Peyer's patch (tissue), 4 donors: ENCODE results near the gene BCHE. TPM values are rescaled to one million over a fixed set of nuclear protein-coding genes. Genes with fewer than 3 reads are reported as not detected.

Experiments used
- DNase-seq, 3 donors: peaks; one replicate each; pipeline ENCODE4 v3.0.0-alpha.2; 2017 to 2019
- H3K27ac ChIP-seq, 4 donors: fragments of 200-600 bp; sonication (generic); one replicate each; pipeline ENCODE4 v1.5.1; 2016 to 2019
- H3K27me3 ChIP-seq, 2 donors: fragments of 200-600 bp; sonication (generic); one replicate each; pipeline ENCODE4 v1.5.1; 2019
- H3K36me3 ChIP-seq, 3 donors: fragments of 200-600 bp; sonication (generic); one replicate each; pipeline ENCODE4 v1.5.1; 2016 to 2019
- H3K4me1 ChIP-seq, 4 donors: fragments of 200-600 bp; sonication (generic); one replicate each; pipeline ENCODE4 v1.5.1; 2016 to 2019
- H3K4me3 ChIP-seq, 4 donors: fragments of 200-600 bp; sonication (generic); 1 replicate in 3 of 4; 2 replicates in 1 of 4; pipeline ENCODE4 v1.5.1; 2016 to 2019; ENCODE audit warnings: mild to moderate bottlenecking in 1 of 4
- H3K9me3 ChIP-seq, 4 donors: fragments of 200-600 bp; sonication (generic); one replicate each; pipeline ENCODE4 v1.5.1; 2016 to 2019; ENCODE audit warnings: mild to moderate bottlenecking in 1 of 4
- CTCF ChIP-seq, 6 experiments: fragments of 450-650 bp in 4 of 6; fragments of 200-600 bp in 2 of 6; sonication (generic) in 1 of 6; IDR thresholded peaks; one replicate each; pipeline ENCODE4 v1.5.1; 2017 to 2019; ENCODE audit warnings: antibody characterized with exemption in 6 of 6, mild to moderate bottlenecking in 3 of 6, moderate library complexity in 1 of 6
- POLR2A ChIP-seq, 2 donors: fragments of 450-650 bp; IDR thresholded peaks; one replicate each; pipeline ENCODE4 v1.5.1; 2017; ENCODE audit warnings: antibody characterized with exemption in 2 of 2, mild to moderate bottlenecking in 2 of 2, moderate library complexity in 2 of 2
- total RNA-seq, 4 donors: library from RNA; depleted of rRNA; stranded (reverse); fragments of >200 nt; gene quantifications; one replicate each; pipeline ENCODE4 v1.1.0, GENCODE V29; 2016

The BCHE gene
- total RNA-seq, 4 donors from 2014 or later: 0.67 to 5.0 (median 3.4) TPM

DNA sequence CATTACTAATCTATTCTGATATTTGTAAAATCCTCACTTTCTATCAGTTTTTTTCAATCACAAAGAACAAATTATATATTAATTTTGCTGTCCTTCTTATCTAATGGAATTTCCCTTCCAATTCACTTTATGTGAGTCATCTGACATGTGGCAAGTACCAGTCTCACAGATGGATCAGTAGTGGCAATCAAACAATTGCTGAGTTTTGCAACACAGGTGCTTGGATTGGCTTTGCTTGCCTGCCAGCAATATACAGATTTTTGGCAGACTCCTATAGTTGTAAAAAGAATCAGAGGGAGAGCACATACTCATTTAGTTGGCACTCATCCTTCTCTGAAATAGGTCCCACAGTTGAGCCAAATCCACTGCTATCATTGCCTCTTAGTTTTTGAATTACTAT lies 83.7 kb downstream of the BCHE start:
- Histone ChIP-seq H3K9me3 (no peaks in the 10 kb centered on the region), H3K4me3 (no peak overlapping the region), H3K36me3 (no peaks in the 10 kb centered on the region), H3K27me3 (no peaks in the 10 kb centered on the region), H3K4me1 (no peaks in the 10 kb centered on the region), H3K27ac (no peak overlapping the region)
- DNase-seq: no peak
- TF ChIP-seq POLR2A (IDR thresholded peaks at IDR 0.05): no peak
- TF ChIP-seq CTCF (IDR thresholded peaks at IDR 0.05): no peak

GRCh38 chr3:165751637-165752036 lies 85.6 kb downstream of the BCHE start:
- TF ChIP-seq POLR2A (IDR thresholded peaks at IDR 0.05) (no peak), CTCF (IDR thresholded peaks at IDR 0.05) (no peak)

GRCh38 chr3:165749821-165750220 lies 87.4 kb downstream of the BCHE start:
- Histone ChIP-seq H3K36me3 (no peaks in the 10 kb centered on the region), H3K4me3 (no peak overlapping the region), H3K27me3 (no peaks in the 10 kb centered on the region), H3K9me3 (no peaks in the 10 kb centered on the region), H3K4me1 (no peaks in the 10 kb centered on the region), H3K27ac (no peak overlapping the region)
- TF ChIP-seq POLR2A (IDR thresholded peaks at IDR 0.05) (no peak), CTCF (IDR thresholded peaks at IDR 0.05) (no peak)
- DNase-seq: no peak

More at GRCh38 chr3:165751637-165752036, 85.6 kb downstream of the BCHE start:
- H3K27ac ChIP-seq: no peak overlapping the region
- no peaks in the 10 kb centered on the region for H3K36me3 ChIP-seq
- H3K4me1 ChIP-seq: no peaks in the 10 kb centered on the region
- no peak overlapping the region for H3K4me3 ChIP-seq
- H3K9me3 ChIP-seq: no peaks in the 10 kb centered on the region
- H3K27me3 ChIP-seq: no peaks in the 10 kb centered on the region
- no peak for DNase-seq

DNA sequence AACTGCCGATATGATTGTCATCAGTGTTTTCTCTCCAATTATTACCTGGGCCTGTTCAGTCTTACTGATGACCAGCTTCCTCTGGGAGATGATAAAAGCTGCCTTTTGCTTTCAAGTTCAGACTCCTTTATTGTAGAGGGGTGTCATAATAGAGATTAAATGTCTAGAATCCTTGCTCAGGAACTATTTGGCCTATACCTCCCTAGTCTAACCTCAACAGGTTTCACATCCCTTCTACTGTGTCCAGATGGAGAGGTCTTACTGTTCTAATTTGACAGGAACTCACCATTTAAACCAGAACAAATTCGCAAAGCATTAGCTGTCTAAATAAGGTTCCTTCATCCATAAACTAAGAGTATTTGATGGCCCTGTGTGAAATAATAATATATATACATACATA lies 88.0 kb downstream of the BCHE start:
- no peak for DNase-seq
- no peaks in the 10 kb centered on the region for H3K27me3 ChIP-seq
- H3K27ac ChIP-seq: no peak overlapping the region
- no peaks in the 10 kb centered on the region for H3K9me3 ChIP-seq
- no peak overlapping the region for H3K4me3 ChIP-seq
- H3K4me1 ChIP-seq: no peaks in the 10 kb centered on the region
- H3K36me3 ChIP-seq: no peaks in the 10 kb centered on the region
- no peak for TF ChIP-seq POLR2A (IDR thresholded peaks at IDR 0.05)
- no peak for TF ChIP-seq CTCF (IDR thresholded peaks at IDR 0.05)

DNA sequence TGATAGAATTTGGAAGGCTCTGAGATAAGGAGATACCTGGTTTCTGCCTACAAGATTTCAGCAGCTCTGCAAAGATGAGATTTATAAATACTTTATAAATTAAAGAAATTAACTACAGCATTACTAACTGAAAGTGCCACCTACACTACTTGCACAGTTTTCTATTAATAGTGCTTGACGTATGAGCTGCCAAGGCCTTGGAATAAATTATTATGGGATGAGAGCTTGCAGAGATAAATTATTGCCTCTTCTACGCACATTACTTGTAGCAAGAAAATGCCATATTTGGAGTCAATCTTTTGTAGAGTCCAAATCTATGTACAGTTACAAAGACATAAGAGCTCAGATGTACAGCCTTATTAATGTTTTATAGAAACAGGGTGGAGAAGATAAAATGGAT lies 89.1 kb downstream of the BCHE start:
- TF ChIP-seq CTCF (IDR thresholded peaks at IDR 0.05) (no peak), POLR2A (IDR thresholded peaks at IDR 0.05) (no peak)
- no peak for DNase-seq
- no peaks in the 10 kb centered on the region for H3K27me3 ChIP-seq
- H3K27ac ChIP-seq: no peak overlapping the region
- H3K4me1 ChIP-seq: no peaks in the 10 kb centered on the region
- no peak overlapping the region for H3K4me3 ChIP-seq
- no peaks in the 10 kb centered on the region for H3K36me3 ChIP-seq
- H3K9me3 ChIP-seq: no peaks in the 10 kb centered on the region

DNA sequence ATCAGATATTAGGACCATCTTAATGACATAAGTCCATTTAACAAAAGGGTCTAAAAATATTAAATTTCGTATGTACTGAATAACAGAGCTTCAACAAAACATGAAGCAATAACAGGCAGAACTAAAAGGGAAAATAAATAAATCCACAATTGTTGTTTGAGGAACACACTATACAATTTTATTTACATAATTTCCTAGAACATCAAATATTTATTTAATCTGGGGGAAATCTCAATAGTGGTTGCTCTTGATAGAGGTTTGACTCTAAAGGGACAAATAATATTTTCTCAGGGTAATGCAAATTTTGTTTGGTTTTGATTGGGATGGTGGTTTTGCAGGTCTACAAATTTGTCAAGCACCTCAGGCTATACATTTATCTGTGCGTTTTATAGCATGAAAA lies 90.3 kb downstream of the BCHE start:
- Histone ChIP-seq H3K27me3 (no peaks in the 10 kb centered on the region), H3K4me1 (no peaks in the 10 kb centered on the region), H3K27ac (no peak overlapping the region), H3K4me3 (no peak overlapping the region), H3K9me3 (no peaks in the 10 kb centered on the region), H3K36me3 (no peaks in the 10 kb centered on the region)
- no peak for DNase-seq
- TF ChIP-seq POLR2A (IDR thresholded peaks at IDR 0.05) (no peak), CTCF (IDR thresholded peaks at IDR 0.05) (no peak)
